ENCODE results near the gene P2RX1. TPM values are rescaled to one million over a fixed set of nuclear protein-coding genes. Genes with fewer than 3 reads are reported as not detected.

Gene P2RX1
- total and polyA plus RNA-seq, 5 donors from 2014 or later = 2.3 TPM; not detected in 4

- Histone ChIP-seq H3K4me1 (ENCODE audit: control insufficient read depth, insufficient read depth, low read length, poor library complexity, severe bottlenecking) (peaks cover 64% of the 10 kb centered on the region), H3K27ac (ENCODE audit: insufficient read depth, low read length, poor library complexity, severe bottlenecking) (peak overlapping the region; percentile 51), H3K27me3 (ENCODE audit: control insufficient read depth, insufficient read depth, low read length) (no peaks in the 10 kb centered on the region), H3K4me3 (ENCODE audit: low read depth, low read length) (peak overlapping the region; percentile 80), H3K9me3 (ENCODE audit: control insufficient read depth in 2 of 2, low read length in 2 of 2) (no peaks in the 10 kb centered on the region), H3K36me3 (ENCODE audit: control insufficient read depth, insufficient read depth, low read length) (peaks cover 20% of the 10 kb centered on the region)
- Mint-ChIP-seq H3K4me1 (peaks cover 25 to 74% (median 45%) of the 10 kb centered on the region in 4 donors), H3K36me3 (peaks cover 10% of the 10 kb centered on the region), H3K27ac (peak overlapping the region; percentile 65 to 91 (median 90)), H3K9me3 (no peaks in the 10 kb centered on the region), H3K27me3 (no peaks in the 10 kb centered on the region), H3K4me3 (peak overlapping the region; percentile 91 to 96 (median 94))
- no peak for ATAC-seq (ENCODE audit: low read depth in 2 of 2)
- peak in 2 of 3 donors; percentile 16 to 69 for DNase-seq
These were observed 45.3 kb upstream of the P2RX1 start for GRCh38 chr17:3961564-3962047.

DNA sequence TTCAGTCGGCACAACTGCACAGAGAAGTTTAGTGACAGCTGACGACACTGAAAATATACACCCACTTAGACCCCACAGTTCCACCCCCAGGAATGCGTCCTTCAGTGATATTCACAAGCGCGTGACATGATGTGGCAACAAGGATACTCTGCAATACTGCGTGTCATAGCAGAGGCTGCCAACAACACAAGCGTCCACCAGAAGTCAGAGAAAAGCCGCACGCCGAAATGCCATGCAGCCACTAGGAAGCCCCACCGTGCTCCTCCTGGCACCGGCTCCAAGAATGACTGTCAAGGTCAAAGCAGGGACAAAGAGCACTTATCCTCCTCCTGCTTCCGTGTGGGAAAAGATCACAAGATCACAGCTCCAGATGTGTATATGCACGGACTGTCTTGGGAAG, 44.5 kb upstream of the P2RX1 start:
- DNase-seq = no peak
- H3K4me1 ChIP-seq (ENCODE audit: control insufficient read depth, insufficient read depth, low read length, poor library complexity, severe bottlenecking) = peaks cover 64% of the 10 kb centered on the region
- no peak for ATAC-seq (ENCODE audit: low read depth in 2 of 2)
- Mint-ChIP-seq H3K27ac (peak overlapping the region in 2 of 3 donors; percentile 87 to 96), H3K4me1 (peaks cover 25 to 80% (median 45%) of the 10 kb centered on the region in 4 donors), H3K9me3 (no peaks in the 10 kb centered on the region), H3K27me3 (no peaks in the 10 kb centered on the region), H3K36me3 (peaks cover 10% of the 10 kb centered on the region), H3K4me3 (peak overlapping the region; percentile 80 to 96 (median 93))
- no peak overlapping the region for H3K4me3 ChIP-seq (ENCODE audit: low read depth, low read length)
- H3K27me3 ChIP-seq (ENCODE audit: control insufficient read depth, insufficient read depth, low read length) = no peaks in the 10 kb centered on the region
- H3K27ac ChIP-seq (ENCODE audit: insufficient read depth, low read length, poor library complexity, severe bottlenecking) = no peak overlapping the region
- H3K36me3 ChIP-seq (ENCODE audit: control insufficient read depth, insufficient read depth, low read length) = peaks cover 27% of the 10 kb centered on the region
- no peaks in the 10 kb centered on the region for H3K9me3 ChIP-seq (ENCODE audit: control insufficient read depth in 2 of 2, low read length in 2 of 2)

- H3K4me1 Mint-ChIP-seq = peaks cover 25 to 80% (median 41%) of the 10 kb centered on the region in 4 donors
- H3K27ac Mint-ChIP-seq = peak overlapping the region in 2 of 3 donors; percentile 87 to 96
- Histone ChIP-seq H3K27me3 (ENCODE audit: control insufficient read depth, insufficient read depth, low read length) (no peaks in the 10 kb centered on the region), H3K4me3 (ENCODE audit: low read depth, low read length) (no peak overlapping the region), H3K4me1 (ENCODE audit: control insufficient read depth, insufficient read depth, low read length, poor library complexity, severe bottlenecking) (peaks cover 58% of the 10 kb centered on the region), H3K36me3 (ENCODE audit: control insufficient read depth, insufficient read depth, low read length) (peaks cover 31% of the 10 kb centered on the region), H3K9me3 (ENCODE audit: control insufficient read depth in 2 of 2, low read length in 2 of 2) (no peaks in the 10 kb centered on the region), H3K27ac (ENCODE audit: insufficient read depth, low read length, poor library complexity, severe bottlenecking) (peak overlapping the region; percentile 37)
- peaks cover 10% of the 10 kb centered on the region for H3K36me3 Mint-ChIP-seq
- no peaks in the 10 kb centered on the region for H3K9me3 Mint-ChIP-seq
- peak overlapping the region; percentile 70 to 96 (median 86) for H3K4me3 Mint-ChIP-seq
- ATAC-seq (ENCODE audit: low read depth in 2 of 2) = no peak
- no peaks in the 10 kb centered on the region for H3K27me3 Mint-ChIP-seq
- DNase-seq = no peak
These were observed 43.8 kb upstream of the P2RX1 start for GRCh38 chr17:3959921-3960601.

- no peak for ATAC-seq (ENCODE audit: low read depth in 2 of 2)
- H3K27ac Mint-ChIP-seq = peak overlapping the region; percentile 36 to 79 (median 77)
- H3K9me3 ChIP-seq (ENCODE audit: control insufficient read depth in 2 of 2, low read length in 2 of 2) = no peaks in the 10 kb centered on the region
- no peaks in the 10 kb centered on the region for H3K27me3 ChIP-seq (ENCODE audit: control insufficient read depth, insufficient read depth, low read length)
- DNase-seq = no peak
- H3K36me3 Mint-ChIP-seq = peaks cover 10% of the 10 kb centered on the region
- H3K9me3 Mint-ChIP-seq = no peaks in the 10 kb centered on the region
- H3K4me3 ChIP-seq (ENCODE audit: low read depth, low read length) = no peak overlapping the region
- peak overlapping the region in 3 of 4 donors; percentile 5 to 96 (median 66) for H3K4me3 Mint-ChIP-seq
- peak overlapping the region; percentile 37 for H3K27ac ChIP-seq (ENCODE audit: insufficient read depth, low read length, poor library complexity, severe bottlenecking)
- peaks cover 25 to 79% (median 39%) of the 10 kb centered on the region in 4 donors for H3K4me1 Mint-ChIP-seq
- H3K4me1 ChIP-seq (ENCODE audit: control insufficient read depth, insufficient read depth, low read length, poor library complexity, severe bottlenecking) = peaks cover 54% of the 10 kb centered on the region
- no peaks in the 10 kb centered on the region for H3K27me3 Mint-ChIP-seq
- peaks cover 31% of the 10 kb centered on the region for H3K36me3 ChIP-seq (ENCODE audit: control insufficient read depth, insufficient read depth, low read length)
These were observed 43.1 kb upstream of the P2RX1 start for GRCh38 chr17:3959295-3959899.

- H3K4me1 Mint-ChIP-seq = peaks cover 25 to 76% (median 37%) of the 10 kb centered on the region in 4 donors
- no peak overlapping the region for H3K4me3 Mint-ChIP-seq
- DNase-seq (no peak), ATAC-seq (ENCODE audit: low read depth in 2 of 2) (no peak)
- no peaks in the 10 kb centered on the region for H3K9me3 Mint-ChIP-seq
- no peaks in the 10 kb centered on the region for H3K27me3 Mint-ChIP-seq
- H3K36me3 Mint-ChIP-seq = peaks cover 10% of the 10 kb centered on the region
- no peak overlapping the region for H3K27ac ChIP-seq (ENCODE audit: insufficient read depth, low read length, poor library complexity, severe bottlenecking)
- no peaks in the 10 kb centered on the region for H3K9me3 ChIP-seq (ENCODE audit: control insufficient read depth in 2 of 2, low read length in 2 of 2)
- no peaks in the 10 kb centered on the region for H3K27me3 ChIP-seq (ENCODE audit: control insufficient read depth, insufficient read depth, low read length)
- peaks cover 40% of the 10 kb centered on the region for H3K36me3 ChIP-seq (ENCODE audit: control insufficient read depth, insufficient read depth, low read length)
- H3K4me3 ChIP-seq (ENCODE audit: low read depth, low read length) = no peak overlapping the region
- H3K4me1 ChIP-seq (ENCODE audit: control insufficient read depth, insufficient read depth, low read length, poor library complexity, severe bottlenecking) = peaks cover 49% of the 10 kb centered on the region
- H3K27ac Mint-ChIP-seq = peak overlapping the region in 2 of 3 donors; percentile 47 to 82
These were observed 41.7 kb upstream of the P2RX1 start for GRCh38 chr17:3957735-3958599.

GRCh38 chr17:3956983-3957382, 40.7 kb upstream of the P2RX1 start:
- Histone ChIP-seq H3K4me3 (ENCODE audit: low read depth, low read length) (peak overlapping the region; percentile 4), H3K27me3 (ENCODE audit: control insufficient read depth, insufficient read depth, low read length) (no peaks in the 10 kb centered on the region), H3K36me3 (ENCODE audit: control insufficient read depth, insufficient read depth, low read length) (peaks cover 40% of the 10 kb centered on the region), H3K9me3 (ENCODE audit: control insufficient read depth in 2 of 2, low read length in 2 of 2) (no peaks in the 10 kb centered on the region), H3K4me1 (ENCODE audit: control insufficient read depth, insufficient read depth, low read length, poor library complexity, severe bottlenecking) (peaks cover 39% of the 10 kb centered on the region), H3K27ac (ENCODE audit: insufficient read depth, low read length, poor library complexity, severe bottlenecking) (no peak overlapping the region)
- H3K27ac Mint-ChIP-seq = peak overlapping the region; percentile 47 to 93 (median 82)
- H3K27me3 Mint-ChIP-seq = no peaks in the 10 kb centered on the region
- no peaks in the 10 kb centered on the region for H3K9me3 Mint-ChIP-seq
- ATAC-seq (ENCODE audit: low read depth in 2 of 2) (no peak), DNase-seq (no peak)
- peak overlapping the region in 2 of 4 donors; percentile 44 to 68 for H3K4me3 Mint-ChIP-seq
- H3K36me3 Mint-ChIP-seq = peaks cover 14% of the 10 kb centered on the region
- H3K4me1 Mint-ChIP-seq = peaks cover 16 to 67% (median 27%) of the 10 kb centered on the region in 4 donors

- Mint-ChIP-seq H3K27me3 (no peaks in the 10 kb centered on the region), H3K36me3 (peaks cover 14% of the 10 kb centered on the region), H3K27ac (peak overlapping the region; percentile 47 to 93 (median 51)), H3K4me3 (peak overlapping the region in 2 of 4 donors; percentile 44 to 68), H3K4me1 (peaks cover 15 to 61% (median 23%) of the 10 kb centered on the region in 4 donors), H3K9me3 (no peaks in the 10 kb centered on the region)
- Histone ChIP-seq H3K27me3 (ENCODE audit: control insufficient read depth, insufficient read depth, low read length) (no peaks in the 10 kb centered on the region), H3K4me3 (ENCODE audit: low read depth, low read length) (no peak overlapping the region), H3K36me3 (ENCODE audit: control insufficient read depth, insufficient read depth, low read length) (peaks cover 44% of the 10 kb centered on the region), H3K9me3 (ENCODE audit: control insufficient read depth in 2 of 2, low read length in 2 of 2) (no peaks in the 10 kb centered on the region), H3K27ac (ENCODE audit: insufficient read depth, low read length, poor library complexity, severe bottlenecking) (no peak overlapping the region), H3K4me1 (ENCODE audit: control insufficient read depth, insufficient read depth, low read length, poor library complexity, severe bottlenecking) (peaks cover 33% of the 10 kb centered on the region)
- DNase-seq = no peak
- no peak for ATAC-seq (ENCODE audit: low read depth in 2 of 2)
These were observed 40.2 kb upstream of the P2RX1 start for GRCh38 chr17:3956327-3956957.
